ENCODE data around the gene IGDCC3.

Gene IGDCC3

GRCh38 chr15:65344214-65344913, 33.4 kb downstream of the IGDCC3 start:
- DNase-seq (ENCODE audit: low read depth in 2 of 2, low spot score in 1 of 2), result no peak

DNA sequence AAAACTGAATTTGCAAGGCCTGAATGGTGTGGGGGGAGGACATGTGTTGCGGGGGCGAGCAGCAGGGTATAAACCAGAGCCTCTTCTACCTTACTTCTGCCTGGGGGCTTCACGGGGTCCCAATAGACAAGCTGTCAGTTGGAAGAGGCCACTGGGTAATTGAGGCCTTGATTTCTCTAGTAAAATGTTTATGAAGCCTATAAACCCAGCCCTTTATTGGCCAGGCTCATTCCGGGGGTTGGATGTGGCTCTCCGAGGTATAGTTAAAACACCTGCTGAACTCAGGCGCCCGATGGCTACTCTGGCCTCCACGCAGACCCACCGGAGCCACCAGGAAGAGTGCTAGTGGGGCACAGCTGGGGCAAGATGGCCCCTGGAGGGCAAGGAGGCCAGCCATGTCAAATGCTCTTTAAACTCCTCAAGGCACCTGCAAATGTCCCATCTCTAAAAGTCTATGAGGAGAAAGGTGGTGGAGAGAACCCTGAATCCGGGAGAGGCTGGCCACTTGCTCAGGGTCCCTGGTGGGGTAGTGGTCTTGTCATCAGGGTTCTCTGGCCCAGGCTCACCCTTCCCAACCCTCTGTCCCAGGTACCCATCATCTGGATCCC, 34.3 kb downstream of the IGDCC3 start:
- DNase-seq (ENCODE audit: low read depth in 2 of 2, low spot score in 1 of 2), result no peak

GRCh38 chr15:65342493-65342892, 35.3 kb downstream of the IGDCC3 start:
- DNase-seq (ENCODE audit: low read depth in 2 of 2, low spot score in 1 of 2), result no peak

DNA sequence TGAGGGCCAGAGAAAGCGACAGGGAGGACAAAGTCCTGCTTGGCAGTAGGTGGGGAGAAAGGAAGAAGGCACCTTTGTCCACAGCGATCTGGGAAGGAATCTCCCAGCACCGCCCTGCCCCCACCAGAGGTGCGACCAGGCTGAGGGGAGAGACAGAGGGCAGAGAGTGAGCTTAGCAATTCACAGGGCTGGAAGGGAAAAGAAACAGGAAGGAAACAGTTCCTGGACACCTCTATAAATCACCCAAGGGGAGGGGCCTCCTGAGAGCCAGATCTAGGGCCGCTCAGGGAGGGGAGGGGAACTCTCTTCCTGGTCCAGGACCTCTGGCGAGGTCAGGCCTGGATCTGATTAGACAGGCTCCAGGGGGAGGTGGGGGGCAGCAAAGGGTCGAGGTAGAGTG, 37.9 kb downstream of the IGDCC3 start:
- no peak for DNase-seq (ENCODE audit: low read depth in 2 of 2, low spot score in 1 of 2)

GRCh38 chr15:65339416-65339815, 38.4 kb downstream of the IGDCC3 start:
- DNase-seq (ENCODE audit: low read depth in 2 of 2, low spot score in 1 of 2), result no peak

DNA sequence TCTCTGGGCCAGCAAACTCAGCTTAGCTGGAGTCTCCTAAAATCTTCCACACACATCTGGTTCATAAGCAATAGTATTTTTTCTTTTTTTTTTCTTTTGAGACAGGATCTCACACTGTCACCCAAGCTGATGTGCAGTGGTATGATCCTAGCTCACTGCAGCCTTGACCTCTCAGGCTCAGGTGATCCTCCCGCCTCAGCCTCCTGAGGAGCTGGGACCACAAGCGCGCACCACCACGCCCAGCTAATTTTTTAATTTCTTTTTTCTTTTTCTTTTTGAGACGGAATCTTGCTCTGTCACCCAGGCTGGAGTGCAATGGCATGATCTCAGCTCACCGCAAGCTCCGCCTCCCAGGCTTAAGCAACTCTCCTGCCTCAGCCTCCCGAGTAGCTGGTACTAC, 39.0 kb downstream of the IGDCC3 start:
- no peak for DNase-seq (ENCODE audit: low read depth in 2 of 2, low spot score in 1 of 2)

DNA sequence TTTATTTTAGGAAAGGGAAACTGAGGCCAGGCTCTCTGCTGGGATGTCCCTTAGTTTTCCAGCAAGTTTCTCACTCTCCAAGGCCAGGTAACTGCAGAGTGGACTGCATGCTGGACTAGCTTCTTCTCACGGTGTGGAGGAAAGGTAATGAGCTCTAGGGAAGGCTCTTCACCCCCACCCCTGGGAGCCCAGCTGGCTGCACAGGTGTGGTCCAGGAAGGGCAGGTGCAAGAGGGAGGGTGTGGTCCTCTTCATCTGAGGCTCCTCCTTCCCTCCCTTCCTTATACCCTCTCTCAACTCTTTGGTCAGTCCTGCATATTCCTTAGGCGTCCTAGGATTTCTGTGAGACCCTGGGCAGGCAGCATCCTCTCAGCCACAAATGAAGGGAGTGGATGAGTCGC, 39.4 kb downstream of the IGDCC3 start:
- no peak for DNase-seq (ENCODE audit: low read depth in 2 of 2, low spot score in 1 of 2)

DNA sequence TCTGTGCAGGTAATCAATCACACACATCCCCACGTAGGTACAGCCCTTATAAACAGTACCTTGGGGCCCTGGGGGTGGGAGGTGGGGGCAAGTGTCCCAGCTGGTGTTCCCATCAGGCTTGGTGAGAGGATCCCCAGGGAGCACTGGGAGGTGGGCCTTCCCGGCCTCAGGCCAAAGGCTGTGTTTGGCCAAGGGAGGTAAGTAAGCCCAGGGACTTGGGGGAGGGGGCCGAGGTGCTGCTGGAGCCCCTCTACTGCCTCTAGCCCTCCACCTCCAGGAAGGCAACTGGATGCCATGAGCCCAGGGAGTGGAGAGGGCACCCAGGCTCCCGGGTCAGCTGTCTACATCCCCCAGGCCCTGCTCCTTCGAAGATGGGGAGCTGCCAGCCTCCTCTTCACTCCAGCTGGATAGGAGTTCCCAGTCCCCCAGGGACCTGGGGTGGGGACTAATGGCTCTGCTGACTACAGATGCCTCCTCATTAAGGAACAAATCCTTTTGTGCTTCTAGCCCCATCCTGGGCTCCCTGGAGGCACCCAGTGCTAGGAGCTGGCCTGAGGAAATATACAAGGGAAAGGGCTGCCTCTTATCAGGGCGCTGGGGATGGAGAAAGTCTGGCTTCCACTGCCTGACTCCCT, 40.2 kb downstream of the IGDCC3 start:
- DNase-seq (ENCODE audit: low read depth in 2 of 2, low spot score in 1 of 2), result no peak

DNA sequence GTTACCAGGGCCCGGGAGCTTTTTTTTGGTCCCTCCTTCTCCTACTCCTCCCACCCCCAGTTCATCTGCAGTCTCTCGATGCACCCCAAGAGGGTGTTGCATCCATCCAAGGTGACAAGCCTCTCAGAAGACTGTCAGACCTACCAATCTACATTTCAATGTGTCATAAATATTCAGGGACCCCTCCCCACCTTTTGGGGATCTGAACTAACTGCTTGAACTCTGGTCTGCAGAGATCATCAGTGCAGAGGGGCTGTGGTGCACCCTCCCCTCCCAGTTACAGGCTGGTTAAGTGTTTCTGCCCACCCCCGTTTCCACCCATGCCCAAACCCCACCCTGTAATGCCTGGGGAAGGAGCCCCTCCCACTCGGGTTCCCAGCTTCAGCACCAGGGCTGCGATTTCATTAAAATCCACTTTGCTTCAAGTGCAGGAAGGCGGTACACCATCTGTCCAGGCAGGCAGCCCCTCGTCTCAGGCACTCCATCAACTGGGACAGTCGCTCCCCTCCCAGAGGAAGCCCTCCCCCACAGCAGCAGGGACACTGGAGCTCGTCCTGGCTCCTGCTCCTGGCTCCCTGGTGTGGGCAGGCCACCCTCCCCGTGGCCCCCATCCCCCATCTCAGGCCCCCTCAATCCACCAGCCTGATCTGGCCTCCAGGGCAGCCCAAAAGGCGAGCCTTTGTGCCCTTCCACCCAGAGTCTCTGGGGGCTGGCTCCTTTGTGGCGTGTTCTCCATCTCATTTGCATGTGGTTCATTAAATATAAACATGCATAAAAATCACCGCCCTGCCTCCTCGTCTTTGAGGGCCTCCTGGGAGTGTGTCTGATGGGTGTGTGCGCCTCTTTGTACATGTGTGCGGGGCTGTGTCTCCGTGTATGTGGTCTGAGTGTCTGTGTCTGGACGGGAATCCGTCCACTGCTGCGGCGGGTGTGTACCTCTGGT, 41.0 kb downstream of the IGDCC3 start:
- no peak for DNase-seq (ENCODE audit: low read depth in 2 of 2, low spot score in 1 of 2)

GRCh38 chr15:65335278-65336055, 42.3 kb downstream of the IGDCC3 start:
- no peak for DNase-seq (ENCODE audit: low read depth in 2 of 2, low spot score in 1 of 2)

- DNase-seq (ENCODE audit: low read depth in 2 of 2, low spot score in 1 of 2), result no peak
These were observed 43.1 kb downstream of the IGDCC3 start for GRCh38 chr15:65334586-65335231.

- DNase-seq (ENCODE audit: low read depth in 2 of 2, low spot score in 1 of 2), result no peak
These were observed 43.9 kb downstream of the IGDCC3 start for GRCh38 chr15:65333856-65334255.

DNA sequence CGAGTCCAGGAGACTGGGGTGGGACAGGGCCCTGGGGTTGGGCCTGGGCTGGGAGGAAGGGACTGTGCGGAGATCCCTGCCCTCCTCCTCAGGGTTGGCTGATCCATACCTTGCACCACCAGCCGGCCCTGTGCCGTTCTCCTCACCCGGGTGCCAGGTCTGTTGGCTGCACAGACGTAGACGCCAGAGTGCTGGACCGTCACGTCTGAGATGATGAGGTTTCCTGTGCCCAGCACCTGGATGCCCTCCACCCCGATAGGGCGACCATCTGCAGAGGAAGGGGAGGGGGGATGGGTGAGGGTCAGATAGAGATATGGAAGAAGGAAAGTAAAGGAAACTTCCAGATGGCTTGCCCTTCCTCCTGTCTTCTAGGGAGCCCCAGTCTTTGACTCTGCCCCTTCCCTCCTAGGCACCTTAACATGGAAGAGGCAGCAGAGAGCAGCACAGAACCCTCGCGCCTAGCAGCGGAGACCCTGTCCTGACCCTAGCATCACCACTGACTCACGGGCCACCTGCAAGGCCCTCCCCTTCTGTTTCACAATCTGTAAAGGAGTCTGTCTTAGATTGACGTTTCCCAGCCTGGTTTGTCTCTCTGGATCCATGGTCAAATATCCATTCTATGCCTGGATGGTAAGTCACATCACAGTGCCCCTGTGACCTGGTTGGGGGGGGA, 44.5 kb downstream of the IGDCC3 start:
- DNase-seq (ENCODE audit: low read depth in 2 of 2, low spot score in 1 of 2), result no peak

GRCh38 chr15:65332391-65333147, 45.2 kb downstream of the IGDCC3 start:
- DNase-seq (ENCODE audit: low read depth in 2 of 2, low spot score in 1 of 2), result no peak

DNA sequence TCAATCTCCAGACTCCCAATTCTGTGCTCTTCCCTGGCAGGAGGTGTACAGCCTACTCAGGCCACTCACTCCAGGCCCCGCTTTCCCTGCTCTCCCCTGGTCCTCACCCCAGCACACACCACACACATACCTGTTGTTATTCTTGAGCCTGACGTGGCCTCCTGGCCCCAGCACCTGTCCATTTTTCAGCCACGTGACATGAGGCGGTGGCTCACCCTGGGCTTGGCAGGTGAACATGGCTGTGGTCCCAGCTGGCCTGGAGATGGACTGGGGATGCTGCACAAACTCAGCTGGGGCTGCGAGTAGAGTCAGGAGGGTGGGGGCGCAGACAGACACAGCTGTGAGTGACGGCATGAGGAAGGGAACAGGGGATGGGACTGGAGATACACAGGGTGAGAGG, 46.0 kb downstream of the IGDCC3 start:
- DNase-seq (ENCODE audit: low read depth in 2 of 2, low spot score in 1 of 2), result no peak

DNA sequence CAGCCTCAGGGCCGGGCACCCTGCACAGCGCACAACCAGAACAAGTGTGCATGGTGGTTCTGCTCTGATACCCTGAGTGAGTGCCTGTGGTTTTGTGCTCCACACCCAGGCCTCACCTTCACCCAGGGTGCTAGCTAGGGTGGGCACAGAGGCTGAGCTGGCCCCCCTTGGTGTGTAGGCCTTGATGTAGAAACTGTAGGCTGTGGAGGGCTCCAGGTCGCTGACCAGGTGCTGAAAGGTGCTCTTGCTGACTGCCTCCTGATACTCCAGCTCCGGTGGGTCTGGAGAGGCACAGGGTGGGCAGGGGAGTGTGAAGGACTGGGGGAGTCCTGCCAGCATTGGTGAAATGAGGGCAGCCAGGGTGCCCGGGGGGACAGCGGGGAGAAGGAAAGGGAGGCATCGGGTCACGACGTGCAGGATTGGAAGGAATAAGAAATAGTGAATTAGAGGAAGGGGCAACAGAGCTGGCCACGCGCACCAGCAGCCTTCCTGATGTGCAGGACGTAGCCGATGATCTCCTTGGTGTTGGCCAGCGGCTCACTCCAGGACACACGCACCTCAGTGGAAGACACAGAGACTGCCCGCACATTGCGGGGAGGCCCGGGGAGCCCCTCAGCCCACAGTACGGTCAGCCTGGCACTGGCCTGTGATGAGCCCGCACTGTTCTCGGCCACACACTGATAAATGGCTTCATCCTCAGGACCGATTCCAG, 46.7 kb downstream of the IGDCC3 start:
- no peak for DNase-seq (ENCODE audit: low read depth in 2 of 2, low spot score in 1 of 2)

DNA sequence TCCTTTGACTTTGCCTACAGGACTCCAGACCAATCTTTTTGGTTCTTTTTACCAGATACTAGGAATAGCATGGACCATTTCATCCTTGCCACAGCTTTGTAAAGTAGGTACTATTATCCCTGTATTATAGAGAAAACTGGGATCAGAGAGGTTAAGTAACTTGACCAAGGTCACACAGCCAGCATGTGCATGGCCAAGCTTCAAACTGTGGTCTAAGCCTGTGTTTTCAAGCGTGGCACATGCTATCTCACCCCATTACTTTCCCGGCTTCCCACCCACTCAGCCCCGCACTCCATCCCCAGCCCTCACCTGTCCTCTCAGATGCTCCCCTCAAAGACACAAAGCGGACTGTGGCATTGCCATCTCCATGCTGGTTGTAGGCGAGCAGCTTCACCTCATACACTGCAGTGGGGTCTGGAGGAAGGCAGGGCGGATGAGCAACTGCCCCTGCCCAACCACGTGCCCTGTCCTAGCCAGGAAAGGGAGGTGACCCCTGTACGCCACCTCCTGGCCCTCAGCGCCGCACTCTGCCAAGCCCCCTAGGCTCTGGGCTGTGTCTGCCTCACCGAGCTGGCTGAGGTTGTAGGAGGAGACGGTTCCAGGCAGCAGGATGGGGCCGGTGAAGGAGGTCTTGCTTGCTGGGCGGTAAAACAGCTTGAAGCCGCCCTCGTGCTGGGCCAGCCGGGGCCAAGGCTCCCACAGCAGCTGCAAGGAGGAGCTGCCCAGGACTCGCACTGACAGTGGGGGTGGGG, 47.6 kb downstream of the IGDCC3 start:
- no peak for DNase-seq (ENCODE audit: low read depth in 2 of 2, low spot score in 1 of 2)

Data from stimulated activated CD8-positive, alpha-beta memory T cell treated with anti-CD3 and anti-CD28 coated beads, Interleukin-4, amount 100 ng/mL, for 4 hours (primary cell).